ENCODE results near the gene FILIP1L.
A peak's percentile ranks its signal among the peaks of the same experiment; 100 is the strongest.

FILIP1L gene

DNA sequence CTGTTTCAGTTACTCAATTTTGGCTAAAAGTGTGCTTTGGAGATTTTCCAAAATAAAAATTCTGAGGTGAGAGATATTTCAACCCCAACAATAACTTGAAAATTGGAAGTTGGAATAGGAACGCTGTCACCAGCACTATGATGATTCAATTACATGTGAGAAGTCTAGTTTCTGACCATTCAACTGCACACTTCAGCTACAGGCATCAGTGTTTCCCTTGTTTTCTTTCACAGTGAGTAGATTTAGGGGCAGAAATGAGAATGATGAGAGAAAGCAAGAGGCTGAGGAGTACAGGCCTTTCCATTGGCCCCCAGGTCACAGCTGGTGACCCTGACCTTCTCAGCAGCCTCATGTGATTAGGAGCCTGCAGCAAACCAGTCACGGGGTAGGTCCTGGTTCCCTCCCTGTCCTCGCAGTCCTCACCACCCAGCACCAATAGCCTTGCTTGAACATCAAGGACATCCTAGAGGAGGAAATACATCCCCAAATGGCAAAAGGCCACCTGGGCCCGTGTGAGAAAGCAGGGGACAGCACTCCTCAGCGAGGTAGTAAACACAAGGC is 10.0 kb upstream of the FILIP1L start:
- DNase-seq = no peak

DNA sequence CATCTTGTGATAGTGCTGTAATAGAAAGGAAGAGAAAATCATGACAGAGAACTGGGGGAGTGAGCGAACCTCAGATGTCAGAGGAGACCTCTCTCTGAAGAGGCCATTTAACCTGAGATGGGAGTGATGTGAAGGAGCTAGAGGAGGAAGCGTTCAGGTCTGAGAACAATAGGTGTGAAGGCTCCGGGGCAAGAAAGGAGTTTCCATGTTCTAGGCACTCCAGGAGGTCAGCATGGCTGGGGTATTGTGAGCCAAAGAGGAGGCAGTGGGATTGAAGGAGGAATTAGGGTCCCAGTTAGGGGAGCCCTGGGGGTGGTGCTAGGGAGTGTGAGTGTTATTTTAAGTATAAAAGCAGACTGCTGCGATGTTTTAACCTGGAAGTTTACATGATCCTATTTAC is 8.8 kb upstream of the FILIP1L start:
- no peak for DNase-seq

DNA sequence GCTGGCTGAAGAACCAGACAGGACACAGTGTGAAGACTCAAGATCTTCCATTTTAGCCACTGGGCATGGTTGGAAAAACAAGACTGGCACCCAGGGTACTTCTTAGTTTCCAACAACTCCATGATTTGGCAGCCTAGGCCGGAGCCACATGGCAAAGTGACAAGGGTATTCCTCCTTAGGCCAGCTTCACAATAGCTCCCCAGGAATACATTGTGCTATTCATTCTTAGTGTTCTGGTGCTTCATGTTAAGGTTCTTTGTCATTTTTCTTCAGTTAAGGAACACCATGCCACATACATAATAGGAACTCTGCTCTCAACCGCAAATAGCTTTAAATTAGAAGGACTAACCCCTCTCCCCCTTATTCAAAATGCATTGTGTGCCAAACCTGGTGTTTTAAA is 8.0 kb upstream of the FILIP1L start:
- no peak for DNase-seq

DNA sequence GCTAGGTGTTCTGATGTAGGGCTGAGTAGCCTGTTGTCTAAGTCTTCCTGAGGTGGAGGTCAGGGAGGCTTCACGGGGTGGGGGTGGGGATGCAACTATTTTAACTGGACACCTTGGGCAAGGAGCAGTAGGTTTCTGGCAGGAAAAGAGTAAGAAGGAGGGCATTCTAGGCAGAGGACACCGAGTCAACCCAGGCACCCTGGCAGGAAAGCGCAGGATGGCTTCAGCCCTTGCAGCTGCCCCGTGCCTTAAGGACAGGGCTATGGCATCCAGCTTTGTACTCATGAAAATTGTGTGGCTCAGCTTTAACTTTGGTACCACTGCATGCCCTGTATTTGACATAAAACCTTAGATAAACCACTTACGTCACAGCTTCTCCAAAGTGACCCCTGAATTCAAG is 6.4 kb upstream of the FILIP1L start:
- no peak for DNase-seq

DNA sequence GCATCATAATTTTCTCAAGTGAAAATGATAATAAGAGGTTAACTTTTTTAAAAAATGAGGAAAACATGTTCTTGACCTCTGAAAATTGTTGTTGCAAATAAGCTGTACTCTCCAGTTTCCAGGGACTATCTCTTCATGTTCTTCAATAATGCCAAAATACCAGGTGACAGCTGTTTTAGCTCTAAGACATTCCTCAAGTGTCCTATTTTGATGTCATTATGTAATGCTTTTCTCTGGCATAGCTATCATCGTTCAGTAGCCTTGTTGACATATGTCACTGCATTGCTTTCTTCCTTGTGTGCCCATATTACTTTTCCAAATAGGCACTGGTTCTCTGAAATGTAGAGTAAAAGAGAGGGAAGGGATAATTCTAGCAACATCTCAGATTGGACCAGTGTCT is 5.7 kb upstream of the FILIP1L start:
- DNase-seq = peak; percentile 2

DNA sequence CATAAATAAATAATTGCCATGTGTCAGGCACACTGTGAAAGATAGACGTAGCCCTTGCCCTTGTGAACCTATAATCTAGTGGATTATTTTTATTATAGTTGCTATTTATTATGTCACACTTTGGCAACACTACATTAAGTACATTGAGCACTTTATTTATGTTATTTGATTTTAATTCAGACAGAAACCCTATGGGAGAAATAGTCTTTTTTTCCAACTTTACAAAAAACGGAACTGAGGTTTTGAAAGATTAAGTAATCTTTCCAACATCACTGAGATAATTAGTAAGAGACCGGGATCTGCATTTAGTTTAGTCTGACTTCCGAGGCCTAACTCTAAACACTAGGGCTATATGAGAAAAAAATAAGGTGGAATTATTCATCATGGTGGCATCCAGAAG is 2.8 kb upstream of the FILIP1L start:
- no peak for DNase-seq

DNA sequence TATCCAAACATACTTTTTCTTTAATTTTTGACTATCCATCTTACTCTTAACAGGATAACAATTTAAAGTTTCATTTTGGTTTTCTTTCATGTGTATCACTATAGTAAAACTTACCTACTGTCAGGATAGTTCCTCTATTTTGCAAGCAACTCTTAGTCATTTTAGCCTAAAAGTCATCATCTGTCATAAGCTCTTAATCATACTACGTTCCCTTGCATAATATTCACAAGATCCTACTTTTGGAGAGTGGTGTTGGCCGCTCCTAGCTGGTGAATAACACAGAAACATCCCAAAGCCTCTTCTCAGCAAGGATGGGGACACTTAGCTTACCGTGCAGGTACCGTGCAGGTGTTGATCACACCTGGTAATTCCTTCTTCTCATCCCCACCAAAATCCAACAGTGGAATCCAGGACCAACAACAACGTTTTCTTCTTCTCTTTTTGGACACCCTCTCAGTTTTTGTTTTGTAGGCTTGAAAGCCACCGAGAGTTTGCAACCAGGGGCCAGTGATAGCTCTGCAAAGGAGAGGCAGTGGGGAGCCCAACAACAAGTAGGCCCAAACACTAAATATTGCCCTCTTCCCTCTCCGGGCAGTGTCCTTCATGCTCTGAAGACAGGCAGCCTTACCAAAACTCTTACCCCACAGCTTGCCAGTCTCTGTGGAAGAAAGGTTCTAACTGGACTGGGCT is 433 bp downstream of the FILIP1L start:
- DNase-seq = no peak

DNA sequence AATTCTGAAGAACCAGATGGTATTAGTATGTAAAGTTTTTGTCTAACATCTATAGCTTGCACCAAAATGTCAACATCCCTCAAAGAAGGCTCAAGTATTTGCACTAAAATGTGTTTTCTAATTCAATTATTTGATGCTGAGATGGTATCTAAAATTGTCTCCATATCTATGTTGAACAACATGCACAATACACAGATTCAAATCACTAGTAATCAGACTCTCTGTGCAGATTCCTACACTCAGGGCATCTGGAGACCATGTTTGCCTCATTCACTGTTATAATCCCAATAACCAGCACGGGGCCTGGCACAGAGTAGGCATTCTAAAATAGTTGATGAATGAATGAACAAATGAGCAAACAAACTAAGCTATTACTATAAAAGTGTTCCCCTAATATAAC is 2.6 kb downstream of the FILIP1L start:
- DNase-seq = no peak

DNA sequence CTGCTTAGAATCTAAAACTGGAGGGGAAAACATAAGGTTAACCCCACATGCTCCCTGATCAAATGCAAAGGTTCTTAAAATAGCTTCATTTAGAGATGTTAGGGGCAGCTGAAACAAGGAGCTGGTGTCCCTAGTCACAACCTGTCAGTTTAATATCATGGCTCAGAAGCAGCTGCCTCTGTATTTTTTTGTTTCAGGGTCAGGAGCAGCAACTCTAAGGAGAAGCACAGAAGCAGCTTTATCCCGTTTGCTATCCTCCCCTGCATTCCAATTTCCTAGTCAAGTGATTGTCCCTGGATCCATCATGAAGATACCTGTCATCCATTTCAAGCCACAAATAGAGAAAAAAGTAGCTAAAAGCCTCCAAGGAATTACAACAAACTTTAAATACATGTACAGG is 4.1 kb downstream of the FILIP1L start:
- no peak for DNase-seq

DNA sequence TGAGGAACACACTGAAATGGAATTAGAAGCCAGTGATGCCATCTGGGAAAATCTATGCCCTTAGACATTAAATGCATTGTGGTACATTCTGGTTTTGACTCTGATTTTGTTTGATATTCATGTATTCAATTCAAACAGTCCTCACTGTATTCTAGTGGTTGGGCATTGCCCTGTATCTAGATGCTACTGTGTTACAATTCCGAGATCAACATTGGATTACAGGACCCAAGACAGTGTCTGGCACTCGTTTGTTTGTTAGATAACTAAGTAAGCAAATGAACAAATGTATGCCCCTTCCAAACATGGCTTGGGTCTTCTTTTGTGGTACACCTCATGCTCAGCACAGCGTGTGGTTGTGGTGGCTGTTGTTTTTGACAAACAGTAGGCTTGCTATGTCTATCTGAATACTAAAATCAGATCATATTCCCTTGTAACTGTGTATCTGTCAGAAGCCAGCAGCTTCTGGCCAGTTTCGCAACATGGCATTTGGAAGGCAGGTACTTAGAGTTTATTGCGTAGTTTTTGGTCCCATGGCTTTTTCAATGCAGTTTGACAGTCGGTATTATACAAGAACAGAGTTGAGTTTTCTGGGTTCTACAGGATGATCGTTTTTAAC is 5.7 kb downstream of the FILIP1L start:
- no peak for DNase-seq

DNA sequence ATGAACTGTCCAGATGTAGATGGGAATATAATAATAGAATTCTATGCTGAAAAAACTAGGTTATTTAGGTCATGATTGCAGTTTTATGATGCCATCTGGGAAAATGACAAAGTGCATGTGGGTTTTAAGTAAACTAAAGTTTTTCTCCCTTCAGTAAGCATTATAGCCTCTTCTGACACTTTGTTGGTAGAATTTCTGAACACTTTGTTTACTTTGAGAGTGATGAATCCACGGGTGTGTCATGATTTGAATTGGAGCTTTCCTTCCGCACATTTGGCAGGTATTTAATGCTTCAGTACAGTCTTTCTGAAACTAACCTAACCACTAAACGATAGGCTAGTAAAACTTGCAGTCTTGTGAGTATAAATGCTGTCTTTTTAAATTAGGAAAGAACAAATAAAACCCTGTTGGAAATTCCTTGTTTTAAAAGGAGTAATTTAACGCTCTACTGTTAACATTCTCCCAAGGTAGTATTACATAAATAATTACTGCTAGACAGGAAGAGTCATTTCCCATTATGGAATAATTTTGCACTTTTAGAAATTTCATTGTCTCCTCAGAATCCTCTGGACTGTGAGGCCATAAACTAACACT is 7.0 kb downstream of the FILIP1L start:
- DNase-seq = no peak

DNA sequence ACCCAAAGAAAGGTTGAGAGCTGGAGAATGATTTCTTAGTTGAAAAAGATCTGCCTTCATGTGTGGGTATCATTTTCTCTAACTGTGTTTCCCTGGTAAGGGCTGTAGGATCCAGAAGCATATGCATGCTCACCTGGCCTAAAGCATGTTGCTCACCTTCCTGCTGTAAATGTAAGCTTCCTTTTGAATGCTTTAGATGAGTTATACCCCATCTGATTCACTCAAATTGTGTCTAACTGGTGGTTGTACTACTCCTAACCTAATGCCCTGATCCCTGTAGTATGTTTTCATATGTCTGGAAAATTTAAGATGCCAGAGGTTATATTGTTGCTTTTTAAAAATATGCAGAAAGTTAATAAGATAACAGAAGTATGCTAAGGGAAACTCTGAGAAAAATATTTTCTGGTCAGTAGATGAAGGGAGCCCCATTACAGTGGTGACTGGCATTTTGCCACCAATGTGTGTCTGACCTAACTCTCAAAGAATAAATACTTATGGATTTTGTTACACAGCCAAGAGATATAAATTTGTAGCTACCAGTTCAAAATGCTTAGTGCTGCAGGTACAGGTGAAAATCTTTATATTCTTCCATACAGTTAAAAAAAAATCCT is 7.7 kb downstream of the FILIP1L start:
- DNase-seq = no peak

DNA sequence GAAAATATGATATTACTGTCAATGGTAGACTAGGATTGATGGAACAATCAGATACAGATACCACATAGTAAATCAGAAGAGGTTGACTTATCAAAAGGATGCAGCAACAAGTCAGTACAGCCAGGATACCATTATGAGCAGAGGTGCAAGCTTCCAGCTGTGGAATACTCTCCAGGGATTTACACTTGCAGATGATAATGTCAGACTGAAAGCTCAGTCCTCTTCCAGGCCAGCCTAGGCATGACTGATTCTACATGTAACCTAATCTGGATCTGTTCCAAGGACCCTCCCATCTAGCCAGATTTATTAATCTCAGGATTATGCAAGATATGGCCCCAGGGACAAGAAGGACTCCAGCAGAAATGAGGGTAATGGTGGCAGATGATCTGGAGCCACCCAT is 8.2 kb downstream of the FILIP1L start:
- no peak for DNase-seq

DNA sequence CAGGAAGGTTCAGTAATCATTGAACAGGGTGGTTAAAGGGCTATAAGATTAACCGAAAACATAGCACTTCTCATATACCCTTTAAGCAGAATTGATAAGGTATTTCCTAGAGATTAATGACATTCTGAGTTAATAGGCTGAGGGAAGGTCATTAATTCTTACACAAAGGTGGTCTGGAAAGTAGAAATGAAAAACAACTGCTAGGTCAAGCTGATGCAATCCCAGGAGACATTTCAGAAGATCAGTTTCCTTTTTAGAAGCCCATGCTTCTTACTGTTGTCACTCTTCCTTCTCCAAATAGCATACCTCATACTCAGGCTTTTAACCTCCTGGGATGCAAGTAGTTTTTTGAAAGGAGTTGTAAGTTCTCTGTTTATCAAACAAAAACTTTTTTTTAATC is 8.8 kb downstream of the FILIP1L start:
- no peak for DNase-seq

DNA sequence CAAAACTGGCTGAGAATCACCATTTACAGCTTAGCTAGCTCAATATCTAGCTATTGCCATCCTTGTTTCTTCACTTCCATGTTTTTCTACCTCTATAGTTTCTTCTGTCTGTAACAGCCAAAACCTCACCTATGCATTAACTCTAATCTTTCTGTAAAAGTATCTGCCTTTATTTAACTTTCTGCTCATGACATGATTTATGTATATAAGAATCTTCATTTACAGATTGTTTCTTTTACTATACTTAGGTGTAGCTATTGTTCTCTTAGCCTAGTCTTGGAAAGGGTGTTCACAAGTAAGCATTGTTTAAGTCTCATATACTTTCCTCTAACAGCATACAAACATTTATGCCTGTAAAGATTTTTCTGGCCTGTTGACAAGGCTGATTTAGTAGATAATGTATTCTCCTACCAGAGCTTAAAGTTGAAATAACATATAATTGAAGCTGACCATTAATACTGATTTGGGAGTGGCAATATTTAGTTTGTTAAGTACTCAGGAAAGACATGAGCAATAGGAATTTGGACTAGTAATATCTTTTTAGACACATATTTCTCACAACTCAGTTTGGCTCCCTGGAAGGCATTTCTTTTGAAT is 9.4 kb downstream of the FILIP1L start:
- no peak for DNase-seq

DNA sequence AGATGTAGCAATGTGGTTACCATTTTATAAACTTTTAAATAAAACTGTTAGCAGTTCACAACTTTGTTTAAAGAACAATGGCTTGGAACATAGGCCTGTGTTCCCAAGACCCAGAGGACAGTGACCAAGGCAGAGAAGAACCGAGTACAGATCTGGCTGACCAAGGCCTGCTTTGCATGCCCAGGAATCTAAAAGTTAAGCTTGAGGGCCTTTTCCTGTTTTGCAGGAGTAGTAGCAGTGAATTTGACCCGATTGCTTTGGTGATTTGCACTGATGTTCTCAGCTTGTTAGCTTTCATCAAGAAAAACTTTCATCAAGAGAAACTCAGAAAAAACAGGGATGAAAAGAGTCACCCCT is 9.9 kb downstream of the FILIP1L start:
- DNase-seq = no peak

DNA sequence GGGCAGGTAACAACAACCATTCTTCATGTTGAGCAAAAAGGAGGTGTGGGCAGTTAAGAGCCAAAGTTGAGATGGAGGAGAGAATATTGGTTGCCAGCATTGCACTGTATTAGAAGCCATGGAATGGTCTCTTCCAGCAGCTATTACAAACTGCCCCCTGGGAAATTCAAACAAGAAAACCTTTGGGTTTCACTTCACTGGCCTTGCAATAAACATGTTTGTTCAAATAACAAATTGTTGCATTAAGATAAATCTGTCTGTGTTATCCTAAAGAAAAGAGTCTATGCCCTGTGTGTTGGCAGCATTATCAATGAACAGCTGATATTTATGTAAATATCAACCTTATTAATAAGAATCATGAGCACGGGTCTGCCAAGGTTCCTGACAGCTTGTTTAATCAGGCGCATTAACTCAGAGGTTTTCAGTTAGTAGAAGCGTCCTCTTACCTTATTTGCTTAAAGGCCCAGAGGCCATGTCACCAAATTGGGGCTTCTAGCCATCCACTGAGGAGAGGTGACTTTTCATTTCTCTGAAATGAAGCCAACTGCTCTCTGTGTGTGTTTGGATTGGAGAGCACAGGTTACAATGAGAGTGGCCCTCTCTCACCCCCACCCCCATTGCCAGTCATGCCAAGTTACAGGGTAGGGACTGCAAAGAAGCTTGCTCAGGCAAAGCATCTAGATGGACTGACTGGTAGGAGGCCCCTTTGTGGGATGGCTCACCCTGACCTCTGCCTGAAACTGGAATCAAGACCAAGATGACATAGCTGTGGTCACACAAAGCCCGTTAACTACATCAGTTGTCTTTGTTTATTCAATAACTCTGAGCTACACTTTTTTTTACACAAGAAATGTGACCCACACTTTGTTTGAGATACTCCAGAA is 10.5 kb downstream of the FILIP1L start:
- DNase-seq = no peak

DNA sequence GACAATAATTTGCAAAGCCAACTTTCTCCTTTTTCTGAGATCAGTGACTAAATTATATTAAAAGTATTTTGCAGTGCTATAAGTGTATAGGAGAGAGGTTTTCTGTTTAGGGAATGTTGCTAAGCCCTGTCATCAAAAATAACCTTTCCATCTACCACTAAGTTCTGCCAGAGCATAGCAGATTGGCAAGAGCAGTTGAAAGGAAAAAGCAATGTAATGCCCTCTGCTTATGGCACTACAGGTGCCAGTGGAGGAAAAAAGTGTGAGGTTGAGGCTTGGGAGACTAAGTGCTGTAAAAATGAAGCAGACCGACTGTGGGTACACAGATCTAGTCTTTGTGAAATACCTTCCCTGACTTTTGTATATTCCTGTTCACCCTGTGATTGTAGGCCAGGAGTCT is 11.5 kb downstream of the FILIP1L start:
- no peak for DNase-seq

DNA sequence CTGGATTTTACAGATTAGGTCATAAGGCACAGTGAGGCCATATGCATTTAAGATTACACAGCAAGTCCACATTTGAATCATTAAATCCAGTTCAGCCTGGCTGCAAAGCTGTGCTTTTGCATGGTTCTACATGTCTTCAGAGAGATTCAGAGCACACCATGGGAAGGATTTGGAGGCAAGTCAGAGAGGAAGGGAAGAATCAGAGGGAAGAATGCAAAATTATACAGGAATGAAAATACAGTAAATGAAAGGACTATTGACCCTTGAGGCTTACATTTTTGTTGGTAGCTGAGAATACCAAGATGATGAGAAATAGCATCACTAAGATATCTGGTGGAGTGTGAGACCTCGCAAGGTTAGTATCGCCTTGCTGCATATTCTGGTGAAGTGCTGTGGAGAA is 13.9 kb downstream of the FILIP1L start:
- DNase-seq = no peak

DNA sequence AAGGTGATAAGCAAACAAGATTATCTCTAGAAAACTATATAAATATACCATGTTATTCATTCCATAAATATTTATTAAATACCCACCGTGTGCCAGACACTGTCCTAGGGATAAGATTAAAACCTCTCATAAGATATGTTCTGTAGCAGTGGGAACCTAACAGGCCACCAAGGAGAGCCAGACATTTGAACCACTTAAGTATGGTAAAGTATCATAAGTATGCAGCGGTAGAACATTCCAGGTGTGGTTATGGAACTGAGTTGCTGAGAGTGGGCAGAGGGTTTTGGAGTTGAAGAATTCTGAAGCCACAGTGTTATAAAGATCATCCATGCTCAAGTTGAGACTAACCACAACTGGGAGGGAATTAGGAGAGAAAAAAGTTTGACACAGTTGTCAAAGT is 14.7 kb downstream of the FILIP1L start:
- DNase-seq = no peak

DNA sequence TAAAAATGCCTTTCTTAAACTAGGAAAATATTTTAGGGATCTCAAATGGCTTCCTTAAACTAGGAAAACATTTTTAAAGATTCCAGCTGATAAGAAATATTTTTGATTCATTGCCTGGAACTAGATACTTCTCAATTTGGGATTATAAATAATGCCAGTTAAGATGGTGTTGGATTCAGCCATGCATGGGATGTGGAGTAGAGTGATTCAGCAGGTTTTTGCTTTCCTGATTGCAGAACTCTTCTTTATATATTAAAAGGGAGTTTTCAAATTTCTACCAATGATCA is 15.6 kb downstream of the FILIP1L start:
- DNase-seq = no peak

DNA sequence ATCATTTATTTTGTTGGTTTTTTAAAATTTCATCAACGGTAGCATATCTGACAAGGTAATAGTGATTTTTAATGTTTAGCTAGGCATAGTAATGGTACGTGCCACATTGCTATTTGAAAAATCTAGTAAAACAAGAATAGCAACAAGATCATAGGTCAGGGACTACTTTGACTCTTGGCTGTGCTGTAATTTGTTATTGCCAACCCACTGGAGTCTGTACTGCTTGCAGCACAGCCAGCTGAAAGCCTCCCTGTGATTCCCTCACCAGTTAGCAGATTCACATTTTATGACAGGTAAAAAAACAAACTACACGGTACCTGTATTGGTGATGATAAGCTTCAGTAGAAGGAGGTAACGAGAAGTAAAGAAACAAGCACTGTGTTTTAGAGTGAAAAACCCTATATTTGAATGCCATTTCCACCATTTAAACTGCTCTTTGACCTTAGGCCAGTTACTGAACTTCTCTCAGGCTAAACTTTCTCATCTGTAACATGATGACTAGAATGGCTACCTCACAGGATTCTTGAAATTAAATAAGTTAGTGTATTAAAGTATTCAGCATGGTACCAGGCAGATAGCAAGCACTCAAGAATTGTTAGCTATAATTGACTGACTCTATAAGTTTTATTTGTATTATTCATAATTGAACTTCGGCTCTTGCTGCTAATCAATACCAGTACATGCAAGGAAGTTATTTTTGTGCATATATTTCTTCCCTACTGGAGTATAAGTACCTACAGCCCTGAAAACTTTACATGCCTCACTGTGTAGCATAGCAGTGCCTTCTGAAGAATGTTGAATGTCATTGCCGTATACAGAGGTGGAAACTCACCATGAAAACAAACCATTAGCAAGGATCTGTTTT is 16.1 kb downstream of the FILIP1L start:
- DNase-seq = no peak
